Measurements from ENCODE around the gene LZTFL1.
A peak's percentile ranks its signal among the peaks of the same experiment; 100 is the strongest.

The LZTFL1 gene

DNA sequence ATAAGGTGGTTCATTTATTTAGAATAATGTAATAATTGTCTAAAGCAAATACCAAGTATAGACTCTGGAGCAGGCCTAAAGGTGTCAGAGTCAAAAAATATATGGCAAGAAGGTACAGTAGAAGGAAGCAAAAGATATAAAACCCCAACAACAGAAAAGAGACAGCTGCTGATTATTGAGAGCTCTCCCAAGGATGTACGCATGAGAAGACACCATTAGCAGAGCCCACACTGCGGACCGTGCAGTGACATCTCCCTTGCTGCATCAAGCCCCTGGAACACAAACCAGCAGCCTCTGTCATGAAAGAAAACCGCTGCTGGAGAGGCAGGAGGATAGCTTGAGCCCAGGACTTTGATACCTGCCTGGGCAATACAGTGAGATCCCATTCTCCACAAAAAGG lies 27.6 kb downstream of the LZTFL1 start:
- no peak overlapping the region for H3K27ac Mint-ChIP-seq
- no peaks in the 10 kb centered on the region for H3K4me1 Mint-ChIP-seq
- no peak overlapping the region for H3K4me3 Mint-ChIP-seq
- H3K36me3 Mint-ChIP-seq: peaks cover 2% of the 10 kb centered on the region
- peaks cover 4% of the 10 kb centered on the region for H3K9me3 Mint-ChIP-seq
- peaks cover 20% of the 10 kb centered on the region for H3K27me3 Mint-ChIP-seq
- CTCF ChIA-PET: no interaction called here
- DNase-seq: no peak

DNA sequence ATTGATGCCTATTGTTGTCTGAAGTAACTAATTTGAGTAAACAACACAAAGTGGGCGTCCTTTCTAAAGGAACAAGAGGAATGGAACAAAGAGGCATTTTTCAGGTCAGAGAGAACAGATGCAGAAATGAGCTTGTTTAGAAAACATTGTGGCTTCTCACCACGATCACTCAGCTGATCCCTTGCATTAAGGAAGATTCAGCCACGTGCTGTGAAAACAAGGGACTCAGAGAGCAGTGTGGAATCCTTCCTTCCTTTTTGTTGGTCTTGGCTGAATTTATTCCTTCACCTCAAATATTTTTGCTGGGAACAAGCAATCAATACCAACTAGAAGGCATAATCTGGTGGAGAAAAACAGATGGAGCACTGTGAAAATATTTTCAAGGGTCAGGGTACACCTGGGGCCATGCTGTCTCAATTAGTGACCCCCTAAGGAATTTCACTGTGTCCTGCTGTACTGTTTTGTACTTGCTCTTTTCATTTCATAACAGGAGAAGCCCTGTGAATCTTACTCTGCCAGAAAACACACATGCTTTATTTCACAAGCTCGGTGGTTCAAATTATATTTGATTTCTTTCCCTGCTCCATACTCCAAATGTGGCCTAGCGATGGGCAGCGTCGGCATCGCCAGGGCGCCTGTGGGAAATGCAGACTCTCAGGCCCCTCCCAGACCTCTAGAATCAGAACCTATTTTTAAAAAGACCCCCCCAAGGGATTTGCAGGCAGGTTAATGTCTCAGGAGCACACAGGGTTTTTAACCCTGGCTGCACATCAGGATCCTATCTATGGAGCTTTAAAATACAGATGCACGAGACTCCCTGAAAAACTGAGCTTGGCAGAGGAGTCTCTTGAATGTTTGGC lies 34.0 kb downstream of the LZTFL1 start:
- CTCF ChIA-PET: interaction anchor here (0.9 kb wide), 1 partner anchor 121 kb away, joined by 3 read pairs; no protein-coding TSS in a partner anchor

DNA sequence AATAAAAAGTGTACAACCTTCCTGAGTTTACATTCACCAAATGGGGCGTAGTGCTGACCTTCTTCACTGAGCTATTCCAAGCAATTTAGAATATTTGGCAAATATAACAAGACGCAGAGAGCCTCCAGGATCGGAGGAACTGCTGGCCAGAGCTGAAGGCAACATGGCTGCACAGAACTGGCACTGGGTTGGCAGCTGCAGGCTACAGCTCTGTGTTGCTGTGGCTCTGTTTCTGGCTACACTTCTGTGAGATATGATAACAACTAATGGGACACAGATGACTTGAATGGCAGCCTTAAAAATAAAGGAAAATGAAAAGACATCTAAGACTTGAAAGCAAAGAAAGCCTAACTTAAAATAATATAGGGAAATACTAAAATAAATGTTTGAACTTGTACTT lies 34.8 kb downstream of the LZTFL1 start:
- no peak overlapping the region for H3K4me3 Mint-ChIP-seq
- no peak overlapping the region for H3K27ac Mint-ChIP-seq
- H3K27me3 Mint-ChIP-seq: peaks cover 31% of the 10 kb centered on the region
- H3K9me3 Mint-ChIP-seq: no peaks in the 10 kb centered on the region
- H3K4me1 Mint-ChIP-seq: peaks cover 5% of the 10 kb centered on the region
- CTCF ChIA-PET: interaction anchor here (0.9 kb wide), 1 partner anchor 122 kb away, joined by 3 read pairs; no protein-coding TSS in a partner anchor
- no peaks in the 10 kb centered on the region for H3K36me3 Mint-ChIP-seq
- DNase-seq: no peak

More for the DNA sequence above, 34.0 kb downstream of the LZTFL1 start:
- H3K27ac Mint-ChIP-seq: no peak overlapping the region
- peaks cover 30% of the 10 kb centered on the region for H3K27me3 Mint-ChIP-seq
- no peaks in the 10 kb centered on the region for H3K9me3 Mint-ChIP-seq
- H3K36me3 Mint-ChIP-seq: no peaks in the 10 kb centered on the region
- H3K4me1 Mint-ChIP-seq: peaks cover 5% of the 10 kb centered on the region
- no peak for DNase-seq
- no peak overlapping the region for H3K4me3 Mint-ChIP-seq

DNA sequence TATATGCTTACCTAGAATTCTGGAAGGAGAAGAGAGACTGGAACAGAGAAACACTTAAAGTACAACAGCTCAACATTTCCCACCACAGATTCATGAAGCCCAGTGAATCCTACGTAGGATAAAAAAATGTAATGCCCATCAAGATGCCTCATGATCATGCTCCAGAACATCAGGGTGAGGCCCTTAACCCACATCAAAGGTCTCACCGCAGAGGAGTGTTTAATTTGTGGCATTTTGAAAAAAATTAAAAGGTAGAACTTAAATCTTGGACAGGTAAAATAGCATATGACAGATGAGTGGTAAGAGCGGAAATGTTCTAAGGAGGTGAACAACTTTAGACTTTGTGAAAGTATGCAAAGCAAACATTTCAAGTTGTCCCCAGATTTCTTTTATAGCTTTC lies 35.8 kb downstream of the LZTFL1 start:
- CTCF ChIA-PET: no interaction called here
- H3K4me3 Mint-ChIP-seq: no peak overlapping the region
- peaks cover 38% of the 10 kb centered on the region for H3K27me3 Mint-ChIP-seq
- no peaks in the 10 kb centered on the region for H3K9me3 Mint-ChIP-seq
- no peaks in the 10 kb centered on the region for H3K36me3 Mint-ChIP-seq
- no peak for DNase-seq
- peaks cover 5% of the 10 kb centered on the region for H3K4me1 Mint-ChIP-seq
- no peak overlapping the region for H3K27ac Mint-ChIP-seq

DNA sequence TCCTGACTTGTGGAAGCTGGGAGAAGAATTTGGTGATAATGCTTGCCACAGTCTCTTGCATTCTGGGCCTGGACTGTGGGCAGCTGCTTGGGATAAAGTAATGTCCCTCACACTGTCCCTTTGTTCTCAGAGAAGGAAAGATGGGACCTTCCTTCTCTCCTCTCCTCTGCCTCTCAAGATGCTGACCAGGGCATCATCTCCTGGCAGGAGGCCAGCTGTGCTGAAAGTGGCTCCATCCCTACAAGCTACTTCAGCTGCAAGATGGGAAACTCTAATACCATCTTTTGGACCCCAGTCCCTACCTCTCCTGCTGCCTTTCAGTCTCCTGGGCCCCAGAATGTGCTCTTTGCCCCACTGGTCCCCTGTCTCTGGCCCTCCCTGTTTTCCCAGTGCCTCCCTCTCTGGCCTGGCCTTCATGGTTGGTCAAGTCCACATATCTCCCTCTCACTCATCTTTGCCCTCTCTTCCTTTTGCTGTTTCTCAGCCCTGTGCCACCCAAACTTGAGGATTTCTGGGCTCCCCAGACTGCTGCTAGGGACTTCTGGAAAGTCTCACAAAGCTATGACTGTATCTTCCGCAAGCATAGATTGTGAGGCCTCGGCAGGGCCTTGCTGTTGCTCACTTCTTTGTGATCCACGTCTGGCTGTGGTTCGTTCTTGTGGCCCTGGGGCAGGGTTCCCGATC lies 38.5 kb downstream of the LZTFL1 start:
- Mint-ChIP-seq H3K27me3 (peaks cover 52% of the 10 kb centered on the region), H3K4me1 (peaks cover 5% of the 10 kb centered on the region), H3K36me3 (no peaks in the 10 kb centered on the region), H3K4me3 (no peak overlapping the region), H3K27ac (no peak overlapping the region), H3K9me3 (no peaks in the 10 kb centered on the region)
- CTCF ChIA-PET: no interaction called here
- DNase-seq: no peak

DNA sequence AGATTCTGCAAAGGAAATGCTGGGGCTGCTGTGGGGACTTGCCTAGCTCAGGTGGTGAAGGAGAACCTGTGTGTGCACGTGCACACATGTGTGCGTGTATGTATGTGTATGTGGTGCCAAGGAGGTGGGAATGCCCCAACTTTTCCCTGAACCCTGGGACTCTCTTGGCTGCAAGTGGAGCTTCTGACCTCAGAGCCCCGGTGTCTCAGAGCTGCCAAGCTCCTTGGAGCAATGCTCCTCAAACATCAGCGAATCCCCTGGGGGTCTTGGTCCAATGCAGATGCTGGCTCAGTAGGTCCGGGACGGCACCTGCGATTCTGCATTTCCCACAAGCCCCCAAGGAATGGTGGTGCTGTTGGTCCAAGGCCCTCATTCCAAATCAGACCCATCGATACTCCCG lies 39.8 kb downstream of the LZTFL1 start:
- H3K27ac Mint-ChIP-seq: no peak overlapping the region

DNA sequence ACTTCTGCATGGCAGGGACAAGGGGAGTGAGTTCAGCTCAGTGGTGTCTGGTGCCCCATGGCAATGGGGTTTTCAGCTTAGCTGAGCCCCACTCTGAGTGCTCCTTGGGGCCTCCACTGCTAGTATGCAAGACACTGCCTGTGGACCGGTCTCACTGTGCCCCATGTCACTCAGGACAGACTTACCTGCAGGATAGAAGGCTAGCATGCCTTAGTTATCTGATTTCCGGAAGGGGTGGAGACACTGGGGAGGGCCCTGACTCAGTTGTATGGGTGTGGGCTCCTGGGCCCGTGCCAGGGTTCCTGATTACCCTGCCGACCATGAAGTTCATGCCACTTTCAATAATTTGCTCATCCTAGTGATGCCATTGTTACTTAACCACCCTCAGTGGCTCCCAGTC lies 41.3 kb downstream of the LZTFL1 start:
- Mint-ChIP-seq H3K36me3 (no peaks in the 10 kb centered on the region), H3K27me3 (peaks cover 75% of the 10 kb centered on the region), H3K4me3 (no peak overlapping the region), H3K27ac (no peak overlapping the region), H3K9me3 (no peaks in the 10 kb centered on the region), H3K4me1 (peaks cover 6% of the 10 kb centered on the region)
- CTCF ChIA-PET: no interaction called here
- no peak for DNase-seq

More for the DNA sequence above, 39.8 kb downstream of the LZTFL1 start:
- H3K27me3 Mint-ChIP-seq: peaks cover 59% of the 10 kb centered on the region
- no peaks in the 10 kb centered on the region for H3K36me3 Mint-ChIP-seq
- no peaks in the 10 kb centered on the region for H3K9me3 Mint-ChIP-seq
- no peak for DNase-seq
- peaks cover 5% of the 10 kb centered on the region for H3K4me1 Mint-ChIP-seq
- H3K4me3 Mint-ChIP-seq: no peak overlapping the region
- CTCF ChIA-PET: no interaction called here

DNA sequence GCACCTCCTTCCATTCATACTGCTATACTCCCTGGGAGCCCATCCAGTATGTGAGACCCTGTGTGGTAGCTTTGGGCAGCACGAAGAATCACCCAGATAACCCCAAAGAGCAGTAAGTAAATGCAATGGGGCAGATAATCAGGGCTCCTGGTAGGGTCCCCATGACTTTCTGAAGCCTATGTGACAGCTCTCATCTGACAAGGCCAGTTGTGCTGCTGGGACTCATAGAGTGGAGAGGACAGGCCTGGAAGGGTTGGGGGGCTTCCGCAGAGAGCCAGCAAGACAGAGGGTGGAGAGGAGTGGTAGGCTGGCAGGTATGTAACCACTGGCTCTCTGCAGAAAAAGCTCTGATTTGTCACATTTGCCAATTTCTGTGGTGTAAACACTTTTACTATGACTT lies 42.3 kb downstream of the LZTFL1 start:
- CTCF ChIA-PET: no interaction called here
- H3K36me3 Mint-ChIP-seq: peaks cover 1% of the 10 kb centered on the region
- H3K9me3 Mint-ChIP-seq: no peaks in the 10 kb centered on the region
- no peak overlapping the region for H3K4me3 Mint-ChIP-seq
- H3K27me3 Mint-ChIP-seq: peaks cover 85% of the 10 kb centered on the region
- H3K4me1 Mint-ChIP-seq: peaks cover 10% of the 10 kb centered on the region
- no peak for DNase-seq
- no peak overlapping the region for H3K27ac Mint-ChIP-seq

DNA sequence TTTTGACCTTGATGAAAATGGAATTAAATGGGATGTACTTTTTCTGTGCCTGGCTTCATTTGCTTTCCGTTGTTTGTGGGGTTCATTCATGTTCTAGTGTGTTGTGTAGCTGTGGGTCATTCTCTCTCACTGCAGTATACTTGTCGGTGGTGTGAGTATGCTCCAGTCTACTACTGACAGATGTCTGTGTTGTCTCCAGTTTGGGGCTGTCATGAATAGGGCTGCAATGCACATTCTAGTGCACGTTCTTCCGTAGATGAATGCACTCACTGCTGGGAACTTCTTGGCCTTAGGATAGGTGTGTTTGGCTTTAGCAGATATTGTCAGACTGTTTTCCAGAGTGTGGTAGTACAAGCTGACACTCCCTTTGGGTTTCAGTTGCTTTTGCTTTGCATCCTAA lies 43.9 kb downstream of the LZTFL1 start:
- no peak overlapping the region for H3K27ac Mint-ChIP-seq
- H3K27me3 Mint-ChIP-seq: peaks cover 89% of the 10 kb centered on the region
- no peak overlapping the region for H3K4me3 Mint-ChIP-seq
- DNase-seq: no peak
- H3K4me1 Mint-ChIP-seq: peaks cover 10% of the 10 kb centered on the region
- CTCF ChIA-PET: no interaction called here
- peaks cover 1% of the 10 kb centered on the region for H3K36me3 Mint-ChIP-seq
- no peaks in the 10 kb centered on the region for H3K9me3 Mint-ChIP-seq

DNA sequence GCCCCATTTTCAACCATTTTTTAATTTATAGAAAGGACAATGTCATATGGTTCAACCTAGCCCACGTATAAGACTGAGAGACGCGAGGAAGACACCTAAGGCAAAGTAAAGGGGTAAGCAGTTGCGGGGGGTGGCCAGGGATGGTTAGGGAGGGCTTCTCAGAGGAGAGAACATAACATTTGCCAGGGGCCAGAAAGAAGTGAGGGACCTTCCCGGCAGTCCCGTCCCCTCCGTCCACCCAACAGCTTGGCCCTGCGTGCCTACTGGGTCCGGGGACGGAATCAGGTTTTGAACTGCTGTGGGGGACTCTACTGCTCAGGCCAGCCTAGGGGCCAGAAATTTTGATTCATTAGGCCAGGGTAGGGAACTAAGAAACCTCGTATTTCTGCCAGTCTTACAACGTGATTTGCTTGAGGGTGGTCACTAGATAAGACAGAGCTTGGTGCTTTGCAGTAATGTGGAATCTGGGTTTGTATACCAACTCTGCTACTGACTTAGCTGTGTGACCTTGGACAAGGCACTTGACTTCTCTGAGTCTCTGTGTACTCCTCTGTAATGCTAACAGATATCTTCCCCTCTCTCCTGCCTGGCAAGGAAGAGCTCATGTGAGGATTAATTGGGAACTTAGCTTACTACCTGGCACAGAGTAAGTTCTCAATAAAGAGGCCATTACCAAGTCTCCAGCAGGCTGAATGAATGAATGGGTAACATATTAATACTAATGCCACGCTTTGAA lies 44.8 kb downstream of the LZTFL1 start:
- peaks cover 1% of the 10 kb centered on the region for H3K36me3 Mint-ChIP-seq
- CTCF ChIA-PET: no interaction called here
- H3K27me3 Mint-ChIP-seq: peaks cover 97% of the 10 kb centered on the region
- no peak for DNase-seq
- peak overlapping the region; percentile 25 for H3K4me3 Mint-ChIP-seq
- H3K4me1 Mint-ChIP-seq: peaks cover 10% of the 10 kb centered on the region
- no peak overlapping the region for H3K27ac Mint-ChIP-seq
- H3K9me3 Mint-ChIP-seq: no peaks in the 10 kb centered on the region

DNA sequence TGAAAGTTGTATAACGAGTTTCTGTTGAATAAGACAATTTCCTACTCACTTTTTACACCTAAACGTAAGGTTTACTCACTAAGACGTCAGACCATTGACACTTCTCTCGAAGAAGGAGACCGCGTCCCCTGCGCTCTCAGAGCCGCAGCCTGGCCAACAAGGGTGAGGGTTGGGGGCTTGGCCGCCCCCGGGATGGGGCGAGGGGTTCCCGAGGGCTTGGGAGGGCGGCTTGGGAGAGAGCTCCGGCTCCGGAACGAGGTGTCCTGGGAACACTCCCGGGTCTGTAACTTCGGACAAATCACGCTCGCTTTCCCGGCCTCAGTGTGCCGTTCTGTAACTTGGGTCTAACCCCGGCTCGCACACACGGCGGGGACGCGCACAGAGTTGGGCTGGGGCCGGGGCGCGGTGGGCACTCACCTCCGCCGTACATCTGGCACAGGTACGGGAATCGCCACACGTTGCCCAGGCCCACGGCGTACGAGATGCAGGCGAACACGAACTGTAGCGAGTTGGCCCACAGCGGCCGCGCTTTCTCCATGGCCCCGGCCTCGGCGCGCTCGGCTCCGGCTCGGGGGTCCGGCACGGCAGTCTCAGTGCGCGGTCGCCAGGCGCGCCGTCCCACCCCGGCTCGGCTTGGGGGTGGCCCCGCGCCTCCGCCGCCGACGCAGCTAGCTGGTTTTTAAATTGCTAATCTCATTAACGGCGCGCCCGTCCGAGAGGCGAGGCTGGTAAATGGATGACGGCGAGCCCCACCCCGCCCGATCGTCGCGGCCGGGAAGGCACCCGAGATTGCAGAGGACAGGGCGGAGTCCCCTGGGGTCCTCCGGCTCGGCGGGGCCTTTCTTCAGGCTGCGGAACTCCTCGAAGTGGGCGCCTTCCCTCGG lies 45.8 kb downstream of the LZTFL1 start, which contains the start of gene SLC6A20:
TSS of gene SLC6A20 (minus strand) at position 655 of the 884 bp plus-strand sequence. CDS start at position 538, 117 bp downstream.
- Mint-ChIP-seq H3K4me1 (peaks cover 10% of the 10 kb centered on the region), H3K9me3 (no peaks in the 10 kb centered on the region), H3K27ac (peak within 1 kb of the TSS; percentile 34), H3K36me3 (peaks cover 1% of the 10 kb centered on the region), H3K4me3 (peak within 1 kb of the TSS; percentile 53), H3K27me3 (peaks cover 96% of the 10 kb centered on the region)
- CTCF ChIA-PET: no interaction called here
- DNase-seq: peak; percentile 33

DNA sequence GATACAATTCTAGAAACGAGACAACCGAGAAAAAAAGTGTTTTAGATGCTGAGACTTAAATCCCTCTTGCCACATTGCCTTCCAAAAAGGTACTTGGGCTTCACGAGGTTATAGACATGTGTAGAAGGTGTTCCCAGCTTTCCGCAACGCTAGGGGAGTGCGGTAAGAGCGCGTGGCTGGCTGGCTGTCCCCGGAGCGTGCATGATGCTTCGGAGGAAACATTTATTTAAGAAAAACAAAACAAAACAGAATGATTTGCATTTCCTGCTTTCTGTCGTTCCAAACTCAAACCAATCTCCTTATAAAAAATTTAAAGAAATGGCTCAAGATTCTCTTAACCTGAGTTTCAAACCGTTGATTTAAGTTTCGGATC lies 46.4 kb downstream of the LZTFL1 start:
- H3K4me1 Mint-ChIP-seq: peaks cover 10% of the 10 kb centered on the region
- H3K27me3 Mint-ChIP-seq: peaks cover 97% of the 10 kb centered on the region
- CTCF ChIA-PET: no interaction called here
- DNase-seq: no peak
- peaks cover 1% of the 10 kb centered on the region for H3K36me3 Mint-ChIP-seq
- H3K4me3 Mint-ChIP-seq: peak overlapping the region; percentile 53
- H3K27ac Mint-ChIP-seq: no peak overlapping the region
- H3K9me3 Mint-ChIP-seq: no peaks in the 10 kb centered on the region

DNA sequence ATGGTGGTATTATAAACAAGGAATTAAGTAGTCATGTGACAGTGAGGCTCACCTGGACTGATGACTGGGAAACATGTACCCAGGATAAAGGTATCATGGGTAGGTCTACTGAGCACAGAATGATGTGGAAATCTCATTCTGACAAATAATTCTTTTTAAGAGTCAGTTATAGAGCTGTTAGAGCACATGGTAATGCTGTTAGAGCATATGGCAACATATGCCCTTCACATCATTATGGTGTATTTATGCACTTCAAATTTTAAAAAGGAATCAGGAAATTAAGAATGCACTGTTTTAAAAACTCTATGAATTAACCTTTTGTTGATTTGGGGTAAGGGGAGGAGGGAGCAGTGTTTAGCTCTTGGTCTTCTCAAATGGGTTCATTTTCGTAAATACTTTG lies 47.3 kb downstream of the LZTFL1 start:
- DNase-seq: no peak
- no peak overlapping the region for H3K4me3 Mint-ChIP-seq
- H3K36me3 Mint-ChIP-seq: peaks cover 3% of the 10 kb centered on the region
- CTCF ChIA-PET: no interaction called here
- peaks cover 10% of the 10 kb centered on the region for H3K4me1 Mint-ChIP-seq
- no peak overlapping the region for H3K27ac Mint-ChIP-seq
- H3K27me3 Mint-ChIP-seq: peaks cover 97% of the 10 kb centered on the region
- peaks cover 4% of the 10 kb centered on the region for H3K9me3 Mint-ChIP-seq

DNA sequence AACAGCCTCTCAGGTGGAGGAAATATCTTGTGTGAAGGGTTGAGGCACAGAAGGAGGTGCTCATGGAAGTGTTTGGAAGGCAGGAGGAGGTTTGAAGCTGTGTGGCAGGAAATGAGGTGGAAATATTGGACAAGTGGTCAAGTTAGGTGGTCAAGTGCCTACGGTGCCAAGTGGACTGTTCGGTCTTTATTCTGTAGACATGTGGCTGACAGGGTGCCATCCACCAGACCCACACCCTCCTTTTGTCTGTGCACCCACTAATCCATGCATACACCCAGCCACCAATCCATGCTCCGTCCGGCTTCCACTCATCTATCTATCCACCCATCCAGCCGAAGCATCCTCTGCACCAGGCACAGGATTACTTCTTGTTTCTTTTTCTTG lies 47.8 kb downstream of the LZTFL1 start:
- Mint-ChIP-seq H3K27ac (no peak overlapping the region), H3K4me1 (peaks cover 10% of the 10 kb centered on the region), H3K4me3 (no peak overlapping the region), H3K27me3 (peaks cover 93% of the 10 kb centered on the region), H3K36me3 (peaks cover 3% of the 10 kb centered on the region), H3K9me3 (peaks cover 4% of the 10 kb centered on the region)
- no peak for DNase-seq
- CTCF ChIA-PET: no interaction called here

All from activated naive CD4-positive, alpha-beta T cell treated with anti-CD3 and anti-CD28 coated beads, Interleukin-2, amount 10 ng/mL, durations not matched to agents 7 days and 5 days (primary cell).